HCT116 (cell line): ENCODE measurements around the gene PRSS1. TPM values are rescaled to one million over a fixed set of nuclear protein-coding genes. Genes with fewer than 3 reads are reported as not detected.
"Not testable (repeated sequence)": the region's sequence is repeated elsewhere in the genome, so short reads cannot be mapped to it uniquely, and the experiment has no call there.

ENCODE experiments used
- ATAC-seq: fragments of 200-7000 bp; cut with Tn5 transposase; 2 replicates; pipeline ENCODE4 v1.9.1; 2020; ENCODE audit warnings: mild to moderate bottlenecking, moderate library complexity
- BruUV-seq: library from RNA; stranded (reverse); fragments of 400-500 nt; replicated peaks from 2 replicates; lab custom pipeline; 2021; lab: Mats Ljungman, UMichigan
- CTCF ChIA-PET: fragments of 300-600 bp; sonication (Branson Sonifier 250); formaldehyde crosslinking; loops from one replicate; lab custom pipeline; 2021; ENCODE audit warnings: antibody characterized with exemption; lab: Charles Lee
- POLR2A ChIA-PET: fragments of 300-600, 350-600 bp; sonication (Branson Sonifier 250); formaldehyde crosslinking; loops from one replicate; lab custom pipeline; 2021; ENCODE audit warnings: antibody characterized with exemption; lab: Charles Lee
- RAD21 ChIA-PET, 2 experiments: fragments of 300-600 bp; sonication (Branson Sonifier 250); formaldehyde crosslinking; loops; one replicate each; lab custom pipeline; 2023; ENCODE audit warnings: low total read pairs in 2 of 2; ENCODE audit not compliant: uncharacterized antibody in 2 of 2, unreplicated experiment in 2 of 2, low non-redundant PET in 1 of 2; lab: Charles Lee
- DNase-seq: peaks from one replicate; pipeline ENCODE4 v3.0.0-alpha.2; 2010; ENCODE audit warnings: low read depth, low spot score
- H2AFZ ChIP-seq: fragments of 200-600 bp; shearing (Covaris generic), sonication (generic); 2 replicates; pipeline ENCODE4 v1.6.1; 2017; ENCODE audit warnings: low read depth, mixed run types, mixed read lengths, antibody characterized with exemption, low read length; ENCODE audit not compliant: poor library complexity, severe bottlenecking
- H3K27ac ChIP-seq: 2 replicates; pipeline ENCODE4 v1.5.1; 2012; ENCODE audit warnings: low read depth, low read length
- H3K27me3 ChIP-seq: fragments of 200-600 bp; sonication (generic); 2 replicates; pipeline ENCODE4 v1.6.1; 2016; ENCODE audit warnings: mixed run types, low read length, mixed read lengths; ENCODE audit not compliant: insufficient read depth
- H3K36me3 ChIP-seq, 2 experiments: fragments of 200-500 bp in 1 of 2; fragments of 200-600 bp in 1 of 2; sonication (Bioruptor generic) in 1 of 2; sonication (generic) in 1 of 2; 2 replicates each; pipeline versions ENCODE4 v1.5.1 to v1.6.1; 2014 to 2016; ENCODE audit warnings: low read length in 2 of 2, inconsistent platforms in 1 of 2, mixed read lengths in 1 of 2, mixed run types in 1 of 2; ENCODE audit not compliant: insufficient read depth in 2 of 2, control insufficient read depth in 1 of 2
- H3K4me1 ChIP-seq, 2 experiments: fragments of 200-600 bp in 1 of 2; sonication (generic) in 1 of 2; 2 replicates each; pipeline versions ENCODE4 v1.5.1 to v1.6.1; 2012 to 2017; ENCODE audit warnings: low read length in 2 of 2, inconsistent platforms in 1 of 2, mild to moderate bottlenecking in 1 of 2, mixed read lengths in 1 of 2, mixed run types in 1 of 2, moderate library complexity in 1 of 2; ENCODE audit not compliant: insufficient read depth in 2 of 2, control insufficient read depth in 1 of 2
- H3K4me2 ChIP-seq: fragments of 200-600 bp; sonication (generic); 2 replicates; pipeline ENCODE4 v1.6.1; 2017; ENCODE audit warnings: mixed run types, low read length, mixed read lengths
- H3K4me3 ChIP-seq, 2 experiments: fragments of 200-600 bp in 1 of 2; sonication (generic) in 1 of 2; replicated peaks in 1 of 2; 2 replicates each; pipeline ENCODE4 v1.5.1; 2011 to 2016; ENCODE audit warnings: low read length in 2 of 2, control low read depth in 1 of 2, low read depth in 1 of 2, mild to moderate bottlenecking in 1 of 2, mixed read lengths in 1 of 2, mixed run types in 1 of 2
- H3K79me2 ChIP-seq: fragments of 200-600 bp; sonication (generic); 2 replicates; pipeline ENCODE4 v1.6.1; 2017; ENCODE audit warnings: mild to moderate bottlenecking, mixed run types, low read length, moderate library complexity, mixed read lengths; ENCODE audit not compliant: insufficient read depth
- H3K9ac ChIP-seq: fragments of 200-600 bp; sonication (generic); 2 replicates; pipeline ENCODE4 v1.6.1; 2016; ENCODE audit warnings: low read length, mixed read lengths
- H3K9me2 ChIP-seq: fragments of 200-600 bp; sonication (generic), shearing (Covaris generic); 2 replicates; pipeline ENCODE4 v1.6.1; 2017; ENCODE audit warnings: mixed run types, mild to moderate bottlenecking, moderate library complexity; ENCODE audit not compliant: insufficient read depth
- H3K9me3 ChIP-seq, 2 experiments: fragments of 200-500 bp in 1 of 2; fragments of 200-600 bp in 1 of 2; sonication (Bioruptor generic) in 1 of 2; sonication (generic) in 1 of 2; 2 replicates each; pipeline ENCODE4 v1.6.1; 2014 to 2017; ENCODE audit warnings: low read length in 2 of 2, mixed read lengths in 2 of 2, inconsistent platforms in 1 of 2, low read depth in 1 of 2, mild to moderate bottlenecking in 1 of 2, mixed run types in 1 of 2, moderate library complexity in 1 of 2; ENCODE audit not compliant: control insufficient read depth in 1 of 2, insufficient read depth in 1 of 2
- H4K20me1 ChIP-seq: fragments of 200-600 bp; sonication (generic), shearing (Covaris generic); 2 replicates; pipeline ENCODE4 v1.6.1; 2017; ENCODE audit warnings: mixed run types, mild to moderate bottlenecking, moderate library complexity; ENCODE audit not compliant: insufficient read depth
- EGR1 ChIP-seq: IDR thresholded peaks from 2 replicates; pipeline ENCODE4 v1.6.1; 2012; ENCODE audit warnings: low read depth
- FOSL1 ChIP-seq: IDR thresholded peaks from 2 replicates; pipeline ENCODE4 v1.6.1; 2012; ENCODE audit warnings: low read depth
- REST ChIP-seq: IDR thresholded peaks from 2 replicates; pipeline ENCODE4 v1.6.1; 2012; ENCODE audit warnings: low read depth
- ZBTB33 ChIP-seq: IDR thresholded peaks from 2 replicates; pipeline ENCODE4 v1.6.1; 2011; ENCODE audit warnings: mild to moderate bottlenecking, low read length, moderate library complexity; ENCODE audit not compliant: insufficient replicate concordance; ENCODE audit errors: extremely low read depth
- ZNF274 ChIP-seq: fragments of 200-500 bp; sonication (Bioruptor generic); IDR thresholded peaks from 2 replicates; pipeline ENCODE4 v1.6.1; 2014; ENCODE audit warnings: mild to moderate bottlenecking, low read depth, low read length, inconsistent platforms
- intact Hi-C: fragments of 100-400 bp; cut with micrococcal nuclease; formaldehyde crosslinking; loops from 2 replicates; pipeline ENCODE4 v1.10.0; 2022
- total RNA-seq: library from RNA; stranded (reverse); gene quantifications from one replicate; pipeline ENCODE4 v1.2.1, GENCODE V29; 2021; ENCODE audit not compliant: unreplicated experiment

The PRSS1 gene
- total RNA-seq, 1 experiment from 2014 or later, result 14.6 TPM

- H3K27ac ChIP-seq, H2AFZ ChIP-seq, H3K36me3 ChIP-seq, ATAC-seq, H3K4me3 ChIP-seq, intact Hi-C loops, H3K9me2 ChIP-seq, POLR2A ChIA-PET, H3K4me1 ChIP-seq, H3K4me2 ChIP-seq, DNase-seq, CTCF ChIA-PET, H4K20me1 ChIP-seq, H3K79me2 ChIP-seq, BruUV-seq, H3K9ac ChIP-seq, H3K9me3 ChIP-seq, RAD21 ChIA-PET: not testable (repeated sequence)
- H3K27me3 ChIP-seq, result peaks cover 25% of the 10 kb centered on the region; the same call in 1 of the 2 replicates
These were observed 7.3 kb upstream of the PRSS1 start for GRCh38 chr7:142741932-142742331.

- Histone ChIP-seq H3K9me2 (no peaks in the 10 kb centered on the region), H3K79me2 (no peaks in the 10 kb centered on the region), H3K4me1 (no peaks in the 10 kb centered on the region), H3K9ac (no peak overlapping the region), H3K36me3 (no peaks in the 10 kb centered on the region), H4K20me1 (no peaks in the 10 kb centered on the region), H3K4me2 (no peak overlapping the region), H2AFZ (no peak overlapping the region), H3K9me3 (no peaks in the 10 kb centered on the region), H3K27me3 (peaks cover 16% of the 10 kb centered on the region; the same call in 1 of the 2 replicates), H3K27ac (no peak overlapping the region), H3K4me3 (no peak overlapping the region)
- no TSS peak for BruUV-seq
- TF ChIP-seq EGR1 (no peak), FOSL1 (no peak), ZBTB33 (no peak), REST (no peak), ZNF274 (no peak)
- CTCF ChIA-PET, result no interaction called here
- intact Hi-C loops, result no loop called here
- DNase-seq, result no peak
- RAD21 ChIA-PET, result no interaction called here
- POLR2A ChIA-PET, result no interaction called here
- ATAC-seq, result no peak
These were observed 4.1 kb upstream of the PRSS1 start for GRCh38 chr7:142745091-142745635.
